ENCODE measurements around the gene MAD1L1.

MAD1L1 gene

DNA sequence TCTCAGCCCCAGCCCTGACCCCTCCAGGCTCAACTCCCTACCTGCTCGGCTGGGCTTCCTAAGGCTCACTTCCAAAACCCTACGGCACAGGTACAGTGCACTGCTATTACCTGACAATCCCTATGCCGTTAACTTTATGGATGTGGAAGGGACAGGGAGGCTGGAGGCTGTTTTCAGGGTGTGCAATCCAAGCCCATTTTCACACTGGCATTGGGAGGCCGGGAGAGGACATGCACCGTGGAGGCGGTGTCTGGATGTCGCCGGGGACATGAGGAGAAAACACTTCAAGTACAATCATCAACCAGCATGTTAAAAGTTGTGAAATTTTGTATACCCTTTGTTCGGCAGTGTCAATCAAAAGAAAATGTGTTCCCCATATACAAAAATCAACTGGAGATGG lies 80.1 kb downstream of the MAD1L1 start:
- no peak for TF ChIP-seq GATA2 (IDR thresholded peaks at IDR 0.05; ENCODE audit: low read depth, low read length)
- TF ChIP-seq GATA3 (IDR thresholded peaks at IDR 0.05; ENCODE audit: low read depth, low read length), result no peak

DNA sequence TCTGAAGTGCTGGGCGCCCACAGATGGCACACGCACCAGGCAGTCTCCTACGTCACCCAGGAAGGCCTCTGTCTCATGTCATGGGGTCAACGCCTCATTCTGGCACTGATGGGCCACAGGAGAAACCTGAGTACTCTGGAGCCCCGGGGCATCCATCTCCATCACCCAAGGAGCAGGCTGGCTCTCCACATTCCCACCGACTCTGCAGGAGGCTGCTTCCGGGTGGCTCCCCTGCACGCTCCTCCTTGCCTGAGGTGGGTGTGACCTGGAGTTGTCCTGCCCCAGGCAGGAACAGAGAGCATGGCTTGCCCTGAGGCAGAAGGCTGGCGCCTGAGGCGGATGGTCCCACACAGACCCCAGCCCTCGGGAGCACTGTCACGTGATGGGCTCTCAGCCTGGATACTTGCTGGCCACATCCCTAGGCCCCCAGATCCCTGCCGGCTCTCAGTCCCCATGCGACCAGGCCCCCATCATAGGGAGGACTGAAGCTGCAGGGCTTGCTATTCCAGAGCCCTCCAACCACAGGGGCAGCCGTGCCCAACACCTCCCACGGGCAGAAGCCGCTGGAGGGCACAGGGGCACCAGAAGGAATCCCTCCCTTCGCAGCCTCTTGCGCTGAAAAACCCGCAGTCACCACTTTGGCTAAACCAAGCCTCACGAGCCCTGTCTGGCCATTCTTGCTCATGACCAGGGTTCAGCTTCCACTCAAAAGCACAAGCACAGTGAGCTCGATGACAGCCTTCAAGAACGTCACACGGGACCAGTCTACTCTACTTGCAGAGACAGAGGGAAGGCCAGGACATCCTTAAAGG lies 80.7 kb downstream of the MAD1L1 start:
- TF ChIP-seq GATA2 (IDR thresholded peaks at IDR 0.05; ENCODE audit: low read depth, low read length) (no peak), GATA3 (IDR thresholded peaks at IDR 0.05; ENCODE audit: low read depth, low read length) (no peak)

DNA sequence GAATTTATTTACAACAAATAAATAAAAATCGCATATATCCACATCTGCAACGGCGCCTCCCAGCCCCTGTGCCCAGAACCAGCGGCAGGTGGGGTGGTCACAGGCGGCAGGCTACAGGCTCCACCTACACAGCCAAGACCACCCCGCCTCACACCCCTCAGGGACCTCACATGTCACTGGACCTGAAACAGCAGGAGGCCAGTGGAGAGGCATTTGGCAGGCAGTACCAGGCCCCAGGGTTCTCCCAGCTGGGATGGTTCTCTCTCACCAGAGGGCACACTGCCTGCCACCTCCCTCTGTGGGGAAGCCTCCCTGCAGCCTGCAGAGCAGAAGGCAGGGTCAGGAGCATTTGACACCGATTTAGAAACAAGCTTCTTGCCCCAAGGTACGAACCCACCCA lies 81.5 kb downstream of the MAD1L1 start:
- TF ChIP-seq GATA2 (IDR thresholded peaks at IDR 0.05; ENCODE audit: low read depth, low read length) (no peak), GATA3 (IDR thresholded peaks at IDR 0.05; ENCODE audit: low read depth, low read length) (no peak)

DNA sequence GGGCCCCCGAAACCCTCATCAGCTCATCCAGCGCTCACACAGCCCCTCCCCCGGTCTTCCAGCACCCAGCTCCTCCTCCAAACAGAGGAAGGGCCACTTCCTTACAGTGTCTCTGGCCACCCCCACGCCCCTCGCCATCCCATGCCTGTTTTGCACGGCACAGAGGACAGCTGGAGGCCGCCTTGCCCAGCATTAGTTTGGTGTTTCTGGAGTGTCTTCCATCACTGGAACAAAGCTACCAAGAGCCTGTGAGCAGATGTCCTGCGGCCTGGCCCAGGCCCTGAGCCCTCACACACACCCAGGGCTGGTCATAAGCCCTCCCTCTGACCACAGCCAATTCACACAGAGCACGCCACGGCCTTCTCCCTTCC lies 82.3 kb downstream of the MAD1L1 start:
- no peak for TF ChIP-seq GATA3 (IDR thresholded peaks at IDR 0.05; ENCODE audit: low read depth, low read length)
- no peak for TF ChIP-seq GATA2 (IDR thresholded peaks at IDR 0.05; ENCODE audit: low read depth, low read length)

DNA sequence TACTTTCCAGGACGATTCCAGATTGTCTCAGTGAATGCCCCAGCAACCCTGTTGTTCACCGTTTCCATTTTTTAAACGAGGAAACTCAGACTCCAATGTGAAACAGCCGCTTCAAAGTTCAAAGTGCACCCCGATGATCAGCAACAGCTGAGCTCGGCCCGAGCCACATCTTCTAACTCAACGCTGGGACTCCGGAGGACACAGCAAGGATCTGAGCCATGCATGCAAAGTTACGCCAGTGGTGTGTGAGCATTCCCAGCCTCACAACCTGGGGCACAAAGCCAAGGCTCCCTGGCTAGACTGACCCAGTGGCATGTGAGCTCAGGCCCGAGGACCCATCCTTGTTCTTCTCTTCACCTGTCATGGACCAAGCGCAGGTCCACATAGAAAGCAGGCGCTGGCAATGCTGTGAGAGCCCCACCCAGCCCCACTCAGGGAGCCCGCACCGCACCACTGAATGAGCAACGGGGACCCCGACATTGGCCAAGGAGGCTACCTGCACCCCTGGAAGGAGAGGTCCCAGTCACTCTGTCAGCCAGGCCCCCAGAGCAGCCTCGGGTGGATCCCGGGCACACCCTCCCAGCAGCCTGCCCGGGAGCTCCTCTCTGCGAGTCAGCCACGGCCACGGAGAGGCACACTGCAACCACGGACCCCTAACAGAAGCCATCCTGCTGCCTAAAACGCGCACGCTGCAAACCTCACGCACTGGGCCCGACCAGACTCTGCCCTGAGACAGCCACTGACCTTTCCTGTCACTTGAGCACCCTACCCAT lies 82.9 kb downstream of the MAD1L1 start:
- TF ChIP-seq GATA3 (IDR thresholded peaks at IDR 0.05; ENCODE audit: low read depth, low read length), result no peak
- TF ChIP-seq GATA2 (IDR thresholded peaks at IDR 0.05; ENCODE audit: low read depth, low read length), result no peak

DNA sequence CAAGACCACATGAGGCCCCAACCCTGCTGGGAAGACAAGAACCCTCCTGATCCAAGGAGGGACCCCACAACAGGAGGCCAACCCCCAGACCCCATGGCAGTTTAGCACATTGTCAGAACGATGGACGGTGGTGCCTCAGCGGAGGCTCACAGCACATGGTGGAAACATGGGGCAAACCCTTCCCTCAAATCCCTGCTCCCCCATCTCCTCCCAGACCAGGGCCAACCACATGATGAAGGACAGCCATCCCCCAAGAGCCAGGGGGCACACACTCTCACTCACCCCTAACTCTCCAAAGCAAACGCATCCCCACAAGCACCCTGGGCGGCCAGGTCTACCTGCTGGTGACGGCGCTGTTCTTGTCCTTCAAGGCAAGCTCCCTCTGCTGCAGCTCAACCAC lies 83.9 kb downstream of the MAD1L1 start:
- no peak for TF ChIP-seq GATA2 (IDR thresholded peaks at IDR 0.05; ENCODE audit: low read depth, low read length)
- TF ChIP-seq GATA3 (IDR thresholded peaks at IDR 0.05; ENCODE audit: low read depth, low read length), result no peak

DNA sequence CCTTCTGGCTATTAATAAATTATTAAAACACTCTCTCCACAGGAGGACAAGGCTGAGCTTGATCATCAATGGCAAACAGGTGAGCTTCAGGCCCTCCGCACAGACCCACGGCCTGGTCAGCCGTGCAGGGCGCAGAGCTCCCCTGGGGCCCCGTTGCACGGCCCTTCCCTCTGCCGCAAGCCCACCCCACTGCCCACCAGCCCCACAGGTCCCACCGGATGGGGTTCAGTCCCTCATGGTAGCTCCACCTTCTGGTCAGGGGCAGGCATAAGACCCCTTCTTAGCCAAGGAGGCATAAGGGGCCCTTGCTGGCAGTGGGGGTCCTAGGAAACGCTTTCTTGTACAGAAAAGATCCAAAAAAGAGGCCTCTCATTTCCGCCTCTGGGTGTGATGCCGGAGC lies 84.6 kb downstream of the MAD1L1 start:
- no peak for TF ChIP-seq GATA3 (IDR thresholded peaks at IDR 0.05; ENCODE audit: low read depth, low read length)
- no peak for TF ChIP-seq GATA2 (IDR thresholded peaks at IDR 0.05; ENCODE audit: low read depth, low read length)

DNA sequence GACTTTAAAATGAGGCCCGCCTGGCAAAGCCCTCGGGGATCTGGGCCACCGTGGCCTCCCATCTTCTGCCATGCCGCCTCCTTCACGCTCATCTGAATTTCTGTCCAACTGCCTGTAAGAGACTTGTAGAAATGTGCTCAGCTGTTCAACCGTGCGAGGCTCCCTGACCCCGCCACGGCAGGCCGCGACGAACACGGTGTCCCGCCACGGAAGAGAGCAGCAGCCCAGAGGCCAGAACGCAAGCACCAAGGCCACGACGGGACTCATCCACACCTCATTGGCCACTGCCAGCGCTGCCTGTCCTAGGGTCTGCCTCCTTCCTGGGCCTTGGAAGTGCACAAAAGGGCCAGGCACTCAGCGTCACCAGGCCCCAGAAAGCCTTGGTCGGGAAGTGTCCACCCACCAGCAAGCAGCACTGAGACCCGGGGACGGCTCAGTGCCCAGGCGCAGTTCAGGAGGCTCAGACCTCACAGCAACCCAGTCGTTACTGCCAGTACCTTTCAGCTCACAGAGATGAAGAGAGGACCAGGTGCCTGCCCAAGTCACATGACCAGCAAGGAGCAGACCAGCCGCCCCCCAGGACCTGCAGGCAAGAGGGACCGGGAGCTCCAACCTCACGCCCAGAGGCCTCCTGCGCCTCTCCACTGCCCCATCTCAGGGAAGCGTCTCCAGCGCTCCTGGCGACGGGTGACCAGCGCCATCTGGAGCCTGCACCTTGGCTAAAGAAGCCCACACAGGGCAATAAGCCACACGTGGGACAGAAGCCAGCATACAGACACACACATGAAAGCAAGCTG lies 85.9 kb downstream of the MAD1L1 start:
- no peak for TF ChIP-seq GATA3 (IDR thresholded peaks at IDR 0.05; ENCODE audit: low read depth, low read length)
- no peak for TF ChIP-seq GATA2 (IDR thresholded peaks at IDR 0.05; ENCODE audit: low read depth, low read length)

DNA sequence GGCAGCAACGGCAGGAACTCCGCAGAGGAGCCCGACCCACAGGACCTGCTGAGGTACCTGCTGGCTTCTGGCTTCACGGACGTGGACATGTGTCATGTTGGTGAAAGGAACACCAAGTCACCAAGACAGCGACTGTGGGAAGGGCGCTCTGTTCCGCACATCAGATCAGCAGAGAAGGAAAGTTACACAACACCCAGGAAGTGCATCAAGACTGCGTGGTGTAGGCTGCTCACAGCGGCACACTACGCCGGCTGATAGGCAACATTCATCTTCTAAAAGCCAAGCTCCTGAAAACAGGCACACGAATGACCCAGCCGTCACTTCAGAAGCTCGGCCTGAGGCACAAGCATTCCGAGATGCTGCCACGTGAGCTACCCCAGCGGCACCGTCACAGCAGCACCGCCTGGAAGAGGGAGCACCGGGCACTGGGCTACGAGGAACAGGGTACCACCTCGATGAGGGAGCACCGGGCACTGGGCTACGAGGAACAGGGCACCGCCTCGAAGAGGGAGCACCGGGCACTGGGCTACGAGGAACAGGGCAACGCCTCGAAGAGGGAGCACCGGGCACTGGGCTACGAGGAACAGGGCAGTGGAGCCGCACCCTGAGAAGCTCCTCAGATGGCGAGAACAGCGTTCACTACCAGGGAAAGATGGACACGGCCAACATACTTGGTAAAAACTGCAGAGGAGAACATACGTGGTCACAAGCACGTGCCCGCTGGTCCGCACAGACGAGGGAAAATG lies 86.7 kb downstream of the MAD1L1 start:
- no peak for TF ChIP-seq GATA3 (IDR thresholded peaks at IDR 0.05; ENCODE audit: low read depth, low read length)
- no peak for TF ChIP-seq GATA2 (IDR thresholded peaks at IDR 0.05; ENCODE audit: low read depth, low read length)

DNA sequence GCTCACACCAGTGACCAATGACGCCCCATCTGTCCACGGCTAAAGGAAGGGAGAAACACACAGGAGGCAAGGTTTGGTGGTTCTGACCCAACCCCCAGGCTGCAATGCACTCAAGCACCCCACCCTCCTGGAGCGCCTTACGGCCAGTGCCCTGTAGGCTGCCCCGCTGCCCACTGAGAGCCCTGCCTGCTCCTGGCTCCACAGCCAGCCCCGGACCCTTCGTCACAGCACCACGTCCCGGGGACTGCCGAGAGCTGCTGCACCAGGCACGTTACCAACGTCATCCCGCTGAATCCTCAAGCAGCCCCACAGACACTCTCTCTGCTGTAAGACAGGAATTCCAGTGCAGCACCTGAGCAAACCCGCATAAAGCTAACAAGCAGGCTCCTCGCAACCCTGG lies 87.8 kb downstream of the MAD1L1 start:
- TF ChIP-seq GATA2 (IDR thresholded peaks at IDR 0.05; ENCODE audit: low read depth, low read length), result no peak
- TF ChIP-seq GATA3 (IDR thresholded peaks at IDR 0.05; ENCODE audit: low read depth, low read length), result no peak

DNA sequence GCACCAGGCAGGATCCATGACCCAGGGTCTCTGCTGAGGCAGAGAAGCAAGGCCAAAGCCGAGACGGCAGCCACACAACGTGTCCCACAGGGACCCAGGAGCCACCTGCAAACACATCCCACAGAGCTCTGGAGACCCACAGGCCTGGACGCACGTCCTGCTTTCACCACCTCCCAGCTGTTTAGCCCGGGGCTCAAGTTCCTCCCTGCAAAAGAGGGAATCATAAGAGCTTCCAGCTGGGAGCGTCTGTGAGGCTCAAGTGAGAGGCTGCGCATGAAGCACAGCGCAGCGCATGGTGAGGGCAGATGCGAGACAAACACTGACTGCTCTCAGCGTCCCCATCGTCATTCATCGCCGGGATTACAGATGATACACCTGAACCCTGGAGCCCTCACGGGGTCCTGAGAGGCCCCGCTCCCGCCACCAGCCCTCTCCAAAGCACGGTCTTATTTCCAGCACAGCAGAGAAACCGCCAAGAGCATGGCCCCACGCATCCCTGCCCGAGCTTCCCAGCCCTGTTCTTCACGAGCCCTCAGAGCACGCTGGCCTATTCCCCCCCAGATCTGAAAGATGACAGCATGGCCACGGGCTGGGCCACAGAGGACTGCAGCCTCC lies 88.7 kb downstream of the MAD1L1 start:
- no peak for TF ChIP-seq GATA2 (IDR thresholded peaks at IDR 0.05; ENCODE audit: low read depth, low read length)
- no peak for TF ChIP-seq GATA3 (IDR thresholded peaks at IDR 0.05; ENCODE audit: low read depth, low read length)

DNA sequence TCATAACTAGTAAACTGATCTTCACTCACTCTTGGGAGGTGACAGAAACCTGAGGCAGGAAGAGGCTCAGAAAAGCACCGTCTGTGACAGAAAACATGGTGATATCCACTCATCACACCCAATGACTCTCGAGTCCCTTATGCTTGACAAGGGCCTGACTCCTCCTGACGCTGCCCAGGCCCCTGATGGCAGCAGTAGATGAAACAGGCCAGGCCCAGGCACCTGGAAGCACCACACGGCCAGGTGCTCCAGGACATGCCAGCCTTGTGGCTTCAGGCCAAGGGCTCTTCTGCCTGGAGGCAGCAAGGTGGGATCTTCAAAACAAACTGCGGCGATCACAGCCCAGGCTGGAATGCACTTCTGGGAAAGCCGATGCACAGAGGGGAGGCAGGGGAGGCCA lies 89.3 kb downstream of the MAD1L1 start:
- TF ChIP-seq GATA2 (IDR thresholded peaks at IDR 0.05; ENCODE audit: low read depth, low read length), result no peak
- no peak for TF ChIP-seq GATA3 (IDR thresholded peaks at IDR 0.05; ENCODE audit: low read depth, low read length)

DNA sequence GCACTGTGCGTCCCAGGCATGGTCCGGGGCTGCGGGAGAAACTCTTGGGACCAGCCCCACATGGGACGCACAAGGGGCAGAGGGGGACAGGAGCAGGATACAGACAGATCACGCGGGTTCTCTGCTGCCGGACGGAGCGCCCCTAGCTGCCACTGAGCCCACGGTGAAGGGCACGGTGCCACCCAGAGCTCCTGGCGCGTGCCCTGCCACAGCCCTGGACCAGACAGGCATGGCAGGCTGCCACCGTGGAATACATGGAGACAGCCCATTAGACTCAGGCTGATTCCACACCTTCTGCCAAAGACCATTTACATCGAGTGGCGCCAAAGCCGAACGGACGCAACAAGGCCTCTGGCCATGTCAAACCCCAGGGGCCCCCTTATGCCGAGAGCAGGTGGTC lies 90.4 kb downstream of the MAD1L1 start:
- TF ChIP-seq GATA2 (IDR thresholded peaks at IDR 0.05; ENCODE audit: low read depth, low read length) (no peak), GATA3 (IDR thresholded peaks at IDR 0.05; ENCODE audit: low read depth, low read length) (no peak)
